HepG2 (cell line): Measurements from ENCODE around the gene DHX57.

Experiments
- ARNT ChIP-seq: fragments of 450-650 bp; IDR thresholded peaks from 2 replicates; pipeline ENCODE4 v1.6.1; 2017
- MAFK ChIP-seq, 2 experiments: IDR thresholded peaks in 1 of 2; conservative IDR thresholded peaks in 1 of 2; 2 replicates each; pipeline ENCODE4 v1.6.1; 2011; ENCODE audit warnings: improper control_type of control experiment in 2 of 2, low read length in 2 of 2
- MAZ ChIP-seq, 2 experiments: sonication (generic) in 1 of 2; formaldehyde crosslinking in 1 of 2; IDR thresholded peaks; 2 replicates each; pipeline versions ENCODE4 v1.5.0 to v1.6.1; 2012 to 2020; ENCODE audit warnings: low read depth in 2 of 2, mild to moderate bottlenecking in 2 of 2, borderline replicate concordance in 1 of 2, improper control_type of control experiment in 1 of 2, low read length in 1 of 2, missing genetic modification reagents in 1 of 2, moderate library complexity in 1 of 2
- TCF12 ChIP-seq, 2 experiments: fragments of 450-650 bp in 1 of 2; sonication (generic) in 1 of 2; formaldehyde crosslinking in 1 of 2; IDR thresholded peaks; 2 replicates each; pipeline versions ENCODE4 v1.6.1 to v1.8.0; 2017 to 2022; ENCODE audit warnings: antibody characterized with exemption in 1 of 2, mild to moderate bottlenecking in 1 of 2, missing genetic modification reagents in 1 of 2, moderate library complexity in 1 of 2
- ZNF235 ChIP-seq: sonication (generic); formaldehyde crosslinking; IDR thresholded peaks from 2 replicates; pipeline ENCODE4 v1.8.1; 2023; ENCODE audit warnings: mild to moderate bottlenecking, missing genetic modification reagents, borderline replicate concordance
- TF ChIP-seq, protein P1 (sequence below): sonication (generic); formaldehyde crosslinking; IDR thresholded peaks from 2 replicates; pipeline ENCODE4 v1.8.0; 2022; ENCODE audit warnings: missing genetic modification reagents, low read depth, mild to moderate bottlenecking, borderline replicate concordance
- TF ChIP-seq, protein P2 (sequence below): sonication (generic); formaldehyde crosslinking; IDR thresholded peaks from 2 replicates; pipeline ENCODE4 v1.5.0; 2020; ENCODE audit warnings: mild to moderate bottlenecking, missing genetic modification reagents, moderate library complexity

GRCh38 chr2:38887347-38887746 lies 11.6 kb upstream of the DHX57 start:
- TF ChIP-seq ZNF235 (CRISPR knock-in tag), result no peak
- TF ChIP-seq TCF12 (IDR thresholded peaks at IDR 0.05), result no peak
- no peak for TF ChIP-seq TCF12 (CRISPR knock-in tag; IDR thresholded peaks at IDR 0.05)
- TF ChIP-seq MAZ (IDR thresholded peaks at IDR 0.05; ENCODE audit: borderline replicate concordance, low read depth, low read length), result no peak
- no peak for TF ChIP-seq MAZ (CRISPR knock-in tag; IDR thresholded peaks at IDR 0.05; ENCODE audit: low read depth)
- TF ChIP-seq, protein P1, sequence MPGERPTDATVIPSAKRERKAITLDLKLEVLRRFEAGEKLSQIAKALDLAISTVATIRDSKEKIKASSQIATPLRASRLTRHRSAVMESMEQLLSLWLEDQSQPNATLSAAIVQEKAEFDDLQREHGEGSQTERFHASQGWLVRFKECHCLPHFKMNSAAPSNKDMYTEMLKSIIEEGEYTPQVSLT (CRISPR knock-in tag), result no peak
- TF ChIP-seq ARNT, result no peak
- no peak for TF ChIP-seq MAFK (conservative IDR thresholded peaks at IDR 0.05 in 1 of 2, IDR thresholded peaks at IDR 0.05 in 1 of 2; ENCODE audit: low read length in 2 of 2)
- TF ChIP-seq, protein P2, sequence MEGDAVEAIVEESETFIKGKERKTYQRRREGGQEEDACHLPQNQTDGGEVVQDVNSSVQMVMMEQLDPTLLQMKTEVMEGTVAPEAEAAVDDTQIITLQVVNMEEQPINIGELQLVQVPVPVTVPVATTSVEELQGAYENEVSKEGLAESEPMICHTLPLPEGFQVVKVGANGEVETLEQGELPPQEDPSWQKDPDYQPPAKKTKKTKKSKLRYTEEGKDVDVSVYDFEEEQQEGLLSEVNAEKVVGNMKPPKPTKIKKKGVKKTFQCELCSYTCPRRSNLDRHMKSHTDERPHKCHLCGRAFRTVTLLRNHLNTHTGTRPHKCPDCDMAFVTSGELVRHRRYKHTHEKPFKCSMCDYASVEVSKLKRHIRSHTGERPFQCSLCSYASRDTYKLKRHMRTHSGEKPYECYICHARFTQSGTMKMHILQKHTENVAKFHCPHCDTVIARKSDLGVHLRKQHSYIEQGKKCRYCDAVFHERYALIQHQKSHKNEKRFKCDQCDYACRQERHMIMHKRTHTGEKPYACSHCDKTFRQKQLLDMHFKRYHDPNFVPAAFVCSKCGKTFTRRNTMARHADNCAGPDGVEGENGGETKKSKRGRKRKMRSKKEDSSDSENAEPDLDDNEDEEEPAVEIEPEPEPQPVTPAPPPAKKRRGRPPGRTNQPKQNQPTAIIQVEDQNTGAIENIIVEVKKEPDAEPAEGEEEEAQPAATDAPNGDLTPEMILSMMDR, result no peak
